HFF-Myc (cell line): ENCODE measurements around the gene SLC39A10.

Source experiments
- DNase-seq: peaks from one replicate; pipeline ENCODE4 v3.0.0-alpha.2; 2011; ENCODE audit warnings: low read depth; ENCODE audit errors: extremely low read depth
- H3K4me3 ChIP-seq: replicated peaks from 2 replicates; pipeline ENCODE4 v1.5.1; 2011; ENCODE audit warnings: low read depth, mild to moderate bottlenecking, control low read depth, low read length
- CTCF ChIP-seq: IDR thresholded peaks from 2 replicates; pipeline ENCODE4 v1.5.1; 2012; ENCODE audit warnings: mild to moderate bottlenecking, low read depth, low read length, control low read depth; ENCODE audit errors: missing control alignments

SLC39A10 gene

DNA sequence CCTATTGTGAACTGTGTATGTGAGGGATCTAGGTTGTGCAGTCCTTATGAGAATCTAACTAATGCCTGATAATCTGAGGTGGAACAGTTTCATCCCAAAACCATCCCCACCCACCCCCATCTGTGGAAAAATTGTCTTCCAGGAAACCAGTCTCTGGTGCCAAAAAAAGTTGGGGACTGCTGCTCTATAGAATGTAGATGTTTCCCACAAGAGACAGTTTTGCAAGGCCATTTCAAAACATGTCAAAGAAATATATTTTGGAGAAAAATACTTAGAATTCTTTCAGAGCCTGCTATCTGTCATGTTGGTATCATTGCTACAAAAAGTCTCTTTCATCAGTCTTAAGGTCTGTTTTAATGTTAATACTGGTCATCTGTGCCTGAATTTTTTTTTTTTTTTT is 4.1 kb upstream of the SLC39A10 start:
- no peak for TF ChIP-seq CTCF
- DNase-seq: no peak
- H3K4me3 ChIP-seq: no peak overlapping the region

DNA sequence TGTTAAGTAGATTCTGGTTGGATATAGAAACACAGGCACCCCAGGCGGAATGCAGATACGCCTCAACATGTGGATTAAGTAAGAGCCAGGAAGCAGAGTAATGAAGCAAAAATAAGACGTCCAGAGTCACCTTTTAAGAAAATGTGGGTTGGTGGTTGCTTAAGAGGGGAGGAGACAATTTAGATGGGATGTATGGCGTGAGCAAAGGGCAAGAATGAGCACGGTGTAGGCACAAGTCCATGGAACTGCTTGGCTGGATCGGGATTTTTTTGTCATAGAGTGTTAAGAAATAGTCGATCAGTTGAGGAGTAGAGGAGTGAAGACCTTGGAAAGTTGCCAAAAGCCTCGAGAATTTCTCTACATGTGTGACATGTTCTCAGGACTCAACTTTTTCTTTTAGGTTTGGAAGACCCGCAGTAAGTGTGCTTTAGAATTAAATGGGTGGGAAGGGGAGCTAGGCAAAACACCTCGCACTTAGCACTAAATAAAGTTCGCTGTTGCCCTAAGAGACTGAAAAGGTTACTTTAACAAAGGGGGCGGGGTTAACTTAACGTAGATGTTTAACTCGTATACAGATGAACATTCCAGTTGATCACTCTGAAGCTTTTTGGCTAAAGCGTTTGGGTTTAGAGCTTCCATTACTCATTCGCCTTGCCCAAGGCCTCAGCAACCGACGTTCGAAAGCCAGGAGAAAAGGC is 716 bp upstream of the SLC39A10 start:
- TF ChIP-seq CTCF: no peak
- no peak for DNase-seq
- peak overlapping the region; percentile 72 for H3K4me3 ChIP-seq

DNA sequence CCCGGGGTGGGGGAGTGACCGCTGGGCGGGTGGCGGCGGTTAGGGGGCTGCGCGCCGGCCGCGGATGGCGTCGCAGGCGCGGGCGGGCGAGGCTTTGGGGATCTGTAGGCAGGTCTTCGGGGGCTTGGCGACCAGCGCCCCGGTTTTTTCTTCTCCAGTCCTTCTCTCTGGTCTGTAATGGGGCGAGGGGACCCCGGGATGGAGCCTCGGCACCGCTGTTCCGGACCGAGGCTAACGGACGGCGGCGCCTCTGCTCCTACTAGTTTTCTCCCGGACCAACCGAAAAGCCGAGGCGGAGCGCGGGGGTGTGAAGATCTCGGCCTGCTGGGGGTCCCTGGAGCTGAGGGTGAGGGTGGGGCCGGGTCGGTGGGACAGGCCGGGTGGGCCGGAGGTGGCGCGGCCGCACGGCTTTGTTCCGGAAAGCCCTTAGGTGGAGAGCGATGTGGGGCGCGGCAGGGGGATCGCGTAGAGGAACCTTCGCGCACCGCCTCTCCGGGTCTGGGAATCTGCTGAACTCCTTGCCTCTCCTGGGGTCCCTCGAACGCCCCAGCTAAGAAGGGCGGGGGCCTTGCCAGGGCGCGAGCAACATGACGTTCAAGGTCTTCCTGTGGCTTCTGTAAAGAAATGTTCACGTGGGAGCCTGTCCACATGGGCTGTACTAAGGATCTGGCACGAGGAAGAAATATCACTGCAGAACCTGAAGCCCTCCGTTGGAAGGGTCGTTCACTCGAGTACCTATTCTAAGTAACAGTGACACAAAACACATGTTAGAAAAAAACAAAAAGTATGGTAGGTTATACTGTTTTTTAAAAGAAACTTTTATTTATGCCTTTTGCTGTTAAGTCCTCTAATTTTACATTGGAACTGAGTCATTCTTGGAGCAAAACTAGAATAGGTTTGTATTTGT is 861 bp downstream of the SLC39A10 start:
- H3K4me3 ChIP-seq: peak overlapping the region; percentile 72
- TF ChIP-seq CTCF: no peak
- peak; percentile 38 for DNase-seq

DNA sequence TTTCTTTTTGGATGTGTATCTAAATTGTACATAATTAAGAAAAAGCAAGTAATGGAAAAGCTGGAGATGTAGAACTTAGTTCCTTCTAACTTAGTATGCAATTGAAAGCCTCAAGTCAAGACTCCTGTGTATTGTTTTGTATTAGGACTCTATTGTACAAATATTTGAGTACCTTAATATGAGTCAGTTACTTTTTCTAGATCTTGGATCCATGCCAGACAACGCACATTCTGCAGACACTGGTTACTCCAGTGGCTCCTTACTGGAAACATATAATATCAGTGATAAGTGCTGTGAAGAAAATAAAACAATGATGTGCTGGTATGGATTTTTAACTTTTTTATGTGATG is 1.5 kb downstream of the SLC39A10 start:
- peak; percentile 57 for DNase-seq
- H3K4me3 ChIP-seq: peak overlapping the region; percentile 72
- no peak for TF ChIP-seq CTCF

DNA sequence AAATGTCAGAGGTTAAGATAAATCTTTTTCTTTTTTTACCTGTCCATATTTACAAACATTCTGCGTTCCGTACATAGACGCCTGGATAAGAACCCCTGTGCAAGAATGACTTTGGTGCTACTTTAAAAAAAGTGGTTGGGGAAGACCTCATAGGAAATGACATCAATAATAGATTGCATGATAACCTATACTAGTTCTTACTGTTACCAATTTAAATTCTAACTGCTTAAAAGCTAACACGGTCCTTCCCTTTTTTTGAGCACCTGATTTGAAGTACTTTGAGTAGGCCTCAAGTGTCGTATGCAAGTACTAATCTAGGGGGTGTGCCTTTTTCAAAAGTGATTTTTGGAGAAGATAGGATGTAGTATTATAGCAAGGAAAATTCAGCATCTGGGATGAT is 2.1 kb downstream of the SLC39A10 start:
- no peak for TF ChIP-seq CTCF
- no peak for DNase-seq
- peak overlapping the region; percentile 72 for H3K4me3 ChIP-seq

GRCh38 chr2:195659982-195660890 is 3.2 kb downstream of the SLC39A10 start:
- peak overlapping the region; percentile 72 for H3K4me3 ChIP-seq
- peak; percentile 55 for DNase-seq
- peak; percentile 73 for TF ChIP-seq CTCF
